Muscle layer of colon (tissue), 2 donors: ENCODE measurements around the gene LRP1.

Source experiments
- H3K27ac ChIP-seq: one replicate; pipeline ENCODE4 v1.7.0; 2013; ENCODE audit warnings: low read depth, mild to moderate bottlenecking, low read length, moderate library complexity
- H3K27me3 ChIP-seq, 2 donors: one replicate each; pipeline ENCODE4 v1.7.0; 2013; ENCODE audit warnings: low read length in 2 of 2, mild to moderate bottlenecking in 2 of 2; ENCODE audit not compliant: insufficient read depth in 2 of 2, control insufficient read depth in 1 of 2
- H3K36me3 ChIP-seq: one replicate; pipeline ENCODE4 v1.7.0; 2013; ENCODE audit warnings: mild to moderate bottlenecking, low read length; ENCODE audit not compliant: insufficient read depth
- H3K4me1 ChIP-seq: one replicate; pipeline ENCODE4 v1.7.0; 2013; ENCODE audit warnings: mild to moderate bottlenecking, low read length; ENCODE audit not compliant: insufficient read depth
- H3K4me3 ChIP-seq, 2 donors: one replicate each; pipeline ENCODE4 v1.7.0; 2013; ENCODE audit warnings: low read length in 2 of 2, low read depth in 1 of 2, mild to moderate bottlenecking in 1 of 2, moderate library complexity in 1 of 2
- H3K9ac ChIP-seq: one replicate; pipeline ENCODE4 v1.7.0; 2013; ENCODE audit warnings: low read length
- H3K9me3 ChIP-seq: one replicate; pipeline ENCODE4 v1.7.0; 2013; ENCODE audit warnings: mild to moderate bottlenecking, low read length
- donor health status: abdominal sarcoma.
- donor health status: Adenocarcinoma of cecum.

The LRP1 gene

GRCh38 chr12:57089271-57090245 is 38.7 kb upstream of the LRP1 start:
- H3K27ac ChIP-seq: peak overlapping the region; percentile 99
- no peaks in the 10 kb centered on the region for H3K9me3 ChIP-seq
- peaks cover 57% of the 10 kb centered on the region for H3K4me1 ChIP-seq
- peak overlapping the region; percentile 84 for H3K9ac ChIP-seq
- peaks cover 32% of the 10 kb centered on the region for H3K36me3 ChIP-seq
- peak overlapping the region; percentile 81 to 83 for H3K4me3 ChIP-seq
- H3K27me3 ChIP-seq: no peaks in the 10 kb centered on the region

- Histone ChIP-seq H3K9me3 (no peaks in the 10 kb centered on the region), H3K36me3 (peaks cover 41% of the 10 kb centered on the region), H3K9ac (no peak overlapping the region), H3K4me3 (peak overlapping the region; percentile 39 to 66), H3K27me3 (no peaks in the 10 kb centered on the region), H3K27ac (peak overlapping the region; percentile 84), H3K4me1 (peaks cover 59% of the 10 kb centered on the region)
Measured at GRCh38 chr12:57090490-57090889, 37.8 kb upstream of the LRP1 start.

- H3K27ac ChIP-seq: peak overlapping the region; percentile 84
- H3K9me3 ChIP-seq: no peaks in the 10 kb centered on the region
- H3K9ac ChIP-seq: no peak overlapping the region
- H3K4me1 ChIP-seq: peaks cover 53% of the 10 kb centered on the region
- H3K36me3 ChIP-seq: peaks cover 47% of the 10 kb centered on the region
- peak overlapping the region; percentile 39 to 66 for H3K4me3 ChIP-seq
- no peaks in the 10 kb centered on the region for H3K27me3 ChIP-seq
Measured at GRCh38 chr12:57090924-57091637, 37.2 kb upstream of the LRP1 start.

GRCh38 chr12:57091638-57092528 is 36.4 kb upstream of the LRP1 start:
- Histone ChIP-seq H3K4me1 (peaks cover 47% of the 10 kb centered on the region), H3K9me3 (no peaks in the 10 kb centered on the region), H3K4me3 (peak overlapping the region; percentile 39 to 66), H3K27me3 (no peaks in the 10 kb centered on the region), H3K9ac (peak overlapping the region; percentile 5), H3K27ac (peak overlapping the region; percentile 84), H3K36me3 (peaks cover 55% of the 10 kb centered on the region)

GRCh38 chr12:57092529-57092862 is 35.8 kb upstream of the LRP1 start:
- H3K36me3 ChIP-seq: peaks cover 61% of the 10 kb centered on the region
- peak overlapping the region; percentile 84 for H3K27ac ChIP-seq
- H3K4me1 ChIP-seq: peaks cover 47% of the 10 kb centered on the region
- no peaks in the 10 kb centered on the region for H3K27me3 ChIP-seq
- H3K9me3 ChIP-seq: no peaks in the 10 kb centered on the region
- peak overlapping the region in 1 of 2 donors; percentile 66 for H3K4me3 ChIP-seq
- peak overlapping the region; percentile 39 for H3K9ac ChIP-seq

- H3K36me3 ChIP-seq: peaks cover 65% of the 10 kb centered on the region
- H3K4me3 ChIP-seq: peak overlapping the region in 1 of 2 donors; percentile 66
- H3K27ac ChIP-seq: peak overlapping the region; percentile 84
- H3K27me3 ChIP-seq: no peaks in the 10 kb centered on the region
- H3K9ac ChIP-seq: peak overlapping the region; percentile 39
- H3K9me3 ChIP-seq: no peaks in the 10 kb centered on the region
- H3K4me1 ChIP-seq: peaks cover 47% of the 10 kb centered on the region
Measured at GRCh38 chr12:57092876-57093414, 35.3 kb upstream of the LRP1 start.

- H3K9ac ChIP-seq: no peak overlapping the region
Measured at GRCh38 chr12:57093415-57094207, 34.7 kb upstream of the LRP1 start.

GRCh38 chr12:57094208-57095160 is 33.8 kb upstream of the LRP1 start:
- Histone ChIP-seq H3K27ac (peak overlapping the region; percentile 40), H3K9ac (peak overlapping the region; percentile 21), H3K4me1 (peaks cover 47% of the 10 kb centered on the region), H3K36me3 (peaks cover 81% of the 10 kb centered on the region), H3K9me3 (no peaks in the 10 kb centered on the region), H3K27me3 (no peaks in the 10 kb centered on the region), H3K4me3 (no peak overlapping the region)

More at GRCh38 chr12:57093415-57094207, 34.7 kb upstream of the LRP1 start:
- H3K27ac ChIP-seq: peak overlapping the region; percentile 84
- peak overlapping the region in 1 of 2 donors; percentile 66 for H3K4me3 ChIP-seq
- no peaks in the 10 kb centered on the region for H3K9me3 ChIP-seq
- peaks cover 47% of the 10 kb centered on the region for H3K4me1 ChIP-seq
- no peaks in the 10 kb centered on the region for H3K27me3 ChIP-seq
- peaks cover 72% of the 10 kb centered on the region for H3K36me3 ChIP-seq

- H3K4me3 ChIP-seq: no peak overlapping the region
- no peak overlapping the region for H3K9ac ChIP-seq
- H3K36me3 ChIP-seq: peaks cover 90% of the 10 kb centered on the region
- peaks cover 46% of the 10 kb centered on the region for H3K4me1 ChIP-seq
- H3K27me3 ChIP-seq: no peaks in the 10 kb centered on the region
- H3K9me3 ChIP-seq: no peaks in the 10 kb centered on the region
- H3K27ac ChIP-seq: peak overlapping the region; percentile 10
Measured at GRCh38 chr12:57095440-57095839, 32.8 kb upstream of the LRP1 start.
